Measurements from ENCODE around the gene PPP2R3B.

Gene PPP2R3B

DNA sequence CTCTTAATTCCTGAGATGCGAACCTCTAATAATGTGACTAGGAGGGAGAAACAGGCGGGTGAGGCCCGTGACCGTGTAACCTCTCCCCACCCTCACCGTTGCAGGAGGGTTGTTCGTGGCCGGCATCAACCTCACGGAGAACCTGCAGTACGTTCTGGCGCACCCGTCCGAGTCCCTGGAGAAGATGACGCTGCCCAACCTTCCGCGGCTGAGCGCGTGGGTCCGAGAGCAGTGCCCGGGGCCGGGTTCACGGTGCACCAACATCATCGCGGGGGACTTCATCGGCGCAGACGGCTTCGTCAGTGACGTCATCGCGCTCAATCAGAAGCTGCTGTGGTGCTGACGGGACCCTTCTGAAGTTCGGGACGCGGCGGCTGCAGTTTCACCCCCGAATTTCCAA, 87.7 kb downstream of the PPP2R3B start:
- no peak for DNase-seq (ENCODE audit: low spot score)

DNA sequence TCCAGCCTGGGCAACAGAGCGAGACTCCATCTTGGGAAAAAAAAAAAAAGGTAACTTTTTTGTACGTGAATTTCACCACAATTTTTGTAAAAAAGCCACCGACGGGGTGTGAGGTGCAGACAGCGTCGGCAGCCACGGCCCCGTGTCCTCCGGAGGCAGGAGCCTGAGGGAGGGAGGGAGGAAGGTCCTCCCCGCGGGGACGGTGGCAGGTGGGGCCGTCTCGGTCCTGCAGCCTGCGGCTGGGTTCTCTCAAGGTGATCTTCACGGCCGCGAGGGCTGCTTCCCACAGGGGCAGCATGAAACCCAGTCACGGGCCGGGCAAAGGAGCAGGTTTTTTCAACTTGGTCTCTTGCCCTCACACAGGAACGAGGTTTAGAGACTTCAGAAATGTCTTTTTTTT, 91.6 kb downstream of the PPP2R3B start:
- DNase-seq (ENCODE audit: low spot score): no peak

DNA sequence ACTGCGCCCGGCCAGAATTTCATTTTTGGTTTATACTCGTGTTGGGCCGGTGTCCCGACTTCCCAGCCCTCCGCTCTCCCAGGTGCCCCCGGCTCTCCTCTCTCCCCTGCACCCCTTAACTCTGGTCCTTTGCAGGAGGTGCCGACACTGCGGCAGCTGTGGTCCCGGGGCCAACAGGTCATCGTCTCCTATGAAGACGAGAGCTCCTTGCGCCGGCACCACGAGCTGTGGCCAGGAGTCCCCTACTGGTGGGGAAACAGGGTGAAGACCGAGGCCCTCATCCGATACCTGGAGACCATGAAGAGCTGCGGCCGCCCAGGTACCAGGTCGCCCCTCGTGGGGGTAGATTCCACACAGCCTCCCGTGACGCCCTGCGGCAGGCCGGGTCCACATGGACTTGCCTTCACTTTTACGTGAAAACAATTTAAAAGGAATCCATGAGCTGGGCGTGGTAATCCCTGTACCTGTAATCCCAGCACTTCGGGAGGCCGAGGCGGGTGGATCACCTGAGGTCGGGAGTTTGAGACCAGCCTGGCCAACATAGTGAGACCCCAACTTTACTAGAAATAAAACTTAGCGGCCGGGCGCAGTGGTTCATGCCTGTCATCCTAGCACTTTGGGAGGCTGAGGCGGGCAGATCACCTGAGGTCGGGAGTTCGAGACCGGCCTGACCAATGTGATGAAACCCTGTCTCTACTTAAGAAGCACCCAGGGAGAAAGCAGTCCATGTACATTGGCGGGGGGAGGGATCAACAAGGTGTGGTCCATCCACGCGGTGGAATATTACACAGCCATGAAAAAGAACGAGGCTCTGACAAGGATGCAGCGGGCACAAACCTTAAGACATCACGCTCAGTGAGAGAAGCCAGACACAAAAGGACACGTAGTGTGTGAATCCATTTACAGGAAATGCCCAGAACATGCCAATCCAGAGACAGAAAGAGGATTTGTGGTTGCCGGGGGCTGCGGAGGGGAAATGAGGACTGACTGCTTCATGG, 93.5 kb downstream of the PPP2R3B start:
- DNase-seq (ENCODE audit: low spot score): no peak

DNA sequence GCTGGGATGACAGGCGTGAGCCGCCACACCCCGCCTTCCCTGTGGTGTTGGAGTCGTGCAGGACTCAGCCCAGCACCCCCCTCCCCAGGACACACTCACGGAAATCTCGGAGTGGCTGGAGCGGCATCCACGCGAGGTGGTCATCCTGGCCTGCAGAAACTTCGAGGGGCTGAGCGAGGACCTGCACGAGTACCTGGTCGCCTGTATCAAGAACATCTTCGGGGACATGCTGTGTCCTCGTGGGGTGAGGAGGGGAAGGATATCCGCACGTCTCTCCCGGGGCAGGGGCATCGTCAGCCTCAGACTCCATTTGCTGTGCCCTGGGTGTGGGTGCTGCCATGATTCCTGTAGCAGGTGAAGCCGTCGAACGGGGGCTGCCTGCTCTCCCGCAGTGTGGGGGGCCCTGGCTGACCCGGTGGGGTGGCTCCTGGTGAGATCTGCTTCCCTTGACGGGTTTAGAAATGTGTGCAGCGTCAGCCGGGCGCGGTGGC, 95.3 kb downstream of the PPP2R3B start:
- no peak for DNase-seq (ENCODE audit: low spot score)

DNA sequence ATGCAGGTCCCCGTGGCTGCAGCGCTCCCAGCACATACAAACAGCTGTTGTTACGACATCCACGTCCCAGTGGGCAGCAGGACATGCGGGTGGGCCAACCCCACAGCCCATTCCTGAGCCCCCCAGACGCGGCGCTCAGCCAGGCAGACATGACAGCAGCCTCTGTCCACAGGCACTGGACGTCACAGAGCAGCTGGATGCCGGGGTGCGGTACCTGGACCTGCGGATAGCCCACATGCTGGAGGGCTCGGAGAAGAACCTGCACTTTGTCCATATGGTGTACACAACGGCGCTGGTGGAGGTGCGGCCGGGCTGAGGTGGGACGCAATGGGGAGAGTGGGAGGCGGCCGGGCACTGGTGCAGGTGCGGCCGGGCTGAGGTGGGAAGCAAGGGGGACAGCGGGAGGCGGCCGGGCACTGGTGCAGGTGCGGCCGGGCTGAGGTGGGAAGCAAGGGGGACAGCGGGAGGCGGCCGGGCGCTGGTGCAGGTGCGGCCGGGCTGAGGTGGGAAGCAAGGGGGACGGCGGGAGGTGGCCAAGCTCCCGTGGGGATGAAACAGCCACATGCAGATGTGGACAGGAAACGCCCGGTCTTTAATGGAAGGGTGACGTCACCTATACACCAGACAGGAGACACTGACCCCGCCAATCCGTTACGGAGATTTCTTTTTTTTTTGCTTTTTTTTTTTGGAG, 96.1 kb downstream of the PPP2R3B start:
- DNase-seq (ENCODE audit: low spot score): no peak

DNA sequence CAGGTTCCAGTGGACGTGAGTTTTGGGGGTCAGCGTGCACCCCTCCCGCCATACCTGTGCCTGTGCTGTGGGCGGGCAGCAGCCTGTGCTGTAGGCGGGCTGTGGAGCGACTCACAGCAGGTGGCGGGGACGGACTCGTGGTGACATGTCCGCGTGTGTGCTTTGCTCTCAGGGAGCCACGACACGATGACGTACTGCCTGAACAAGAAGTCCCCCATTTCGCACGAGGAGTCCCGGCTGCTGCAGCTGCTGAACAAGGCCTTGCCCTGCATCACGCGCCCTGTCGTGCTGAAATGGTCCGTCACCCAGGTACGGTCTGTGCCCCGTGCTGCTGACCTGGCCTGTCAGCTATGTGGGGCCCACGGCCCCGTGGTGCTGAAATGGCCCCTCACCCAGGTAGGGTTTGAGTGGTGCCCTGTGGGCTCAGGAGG, 98.1 kb downstream of the PPP2R3B start:
- no peak for DNase-seq (ENCODE audit: low spot score)

DNA sequence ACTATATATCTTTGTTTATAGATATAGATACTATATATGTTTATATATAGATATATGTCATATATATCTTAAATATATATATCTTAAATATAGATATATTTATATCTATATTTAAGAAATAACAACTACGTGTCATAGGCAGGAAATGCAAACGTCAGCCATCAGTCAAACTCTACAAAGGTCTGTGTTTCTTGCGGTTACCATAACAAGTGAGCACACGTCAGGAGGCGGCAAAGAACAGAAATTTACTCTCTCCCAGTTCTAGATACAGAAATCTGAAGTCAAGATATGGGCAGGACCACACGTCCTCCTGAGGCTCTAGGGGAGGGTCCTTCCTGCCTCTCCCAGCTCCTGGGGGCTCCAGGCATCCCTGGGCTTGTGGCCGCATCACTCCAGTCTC, 99.0 kb downstream of the PPP2R3B start:
- no peak for DNase-seq (ENCODE audit: low spot score)

DNA sequence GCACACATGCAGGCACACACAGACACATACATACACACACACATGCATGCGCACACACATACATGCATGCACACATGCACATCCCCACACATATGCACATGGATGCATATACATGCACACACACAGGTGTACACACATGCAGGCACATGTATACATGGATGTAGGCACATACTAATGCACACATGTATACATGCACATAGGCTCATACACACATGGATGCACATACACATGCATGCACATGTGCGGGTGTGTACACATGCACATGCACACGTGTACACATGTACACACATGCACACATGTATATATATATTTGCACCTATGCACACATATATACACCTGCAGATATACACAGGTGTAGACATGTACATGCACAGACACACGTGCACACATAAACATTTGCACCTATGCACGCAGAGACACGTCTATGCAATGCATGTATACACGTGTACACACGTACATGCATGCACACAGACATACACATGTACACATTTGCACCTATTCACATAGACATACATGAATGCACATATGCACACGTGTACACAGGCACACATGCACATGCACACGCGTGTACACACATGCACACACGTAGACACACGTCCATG, 101.5 kb downstream of the PPP2R3B start:
- DNase-seq (ENCODE audit: low spot score): no peak
